Measurements from ENCODE around the gene BIN1.

DNA sequence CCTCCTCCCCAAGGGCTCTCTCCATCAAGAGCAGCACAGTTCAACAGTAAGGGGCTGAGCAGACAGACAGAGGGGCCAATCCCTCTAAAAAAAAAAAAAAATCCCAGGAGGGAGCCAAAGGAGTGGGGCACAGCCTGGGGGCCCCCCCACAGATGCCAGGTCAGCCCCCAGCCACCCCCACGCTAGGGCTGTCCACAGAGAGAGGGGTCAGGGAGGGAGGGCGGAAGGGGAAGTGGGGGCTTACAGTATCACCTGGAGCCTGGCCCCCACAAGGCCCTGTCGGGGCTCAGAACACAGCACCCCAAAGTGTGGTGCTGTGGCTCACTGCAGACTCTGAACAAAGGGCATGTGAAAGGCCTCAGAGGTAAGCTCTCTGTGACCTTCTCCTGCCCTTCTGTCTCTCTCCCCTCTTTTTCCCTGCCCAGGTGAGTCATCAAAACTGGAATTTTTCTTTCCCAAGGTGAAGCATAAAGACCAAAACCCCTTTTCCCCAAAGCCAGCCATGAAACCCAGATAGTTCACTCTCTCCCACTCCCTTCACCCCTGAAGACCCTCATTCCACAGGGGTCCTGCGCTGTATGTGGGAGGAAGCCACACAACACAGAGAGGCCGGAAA, 13.9 kb downstream of the BIN1 start:
- TF ChIP-seq, protein P1, sequence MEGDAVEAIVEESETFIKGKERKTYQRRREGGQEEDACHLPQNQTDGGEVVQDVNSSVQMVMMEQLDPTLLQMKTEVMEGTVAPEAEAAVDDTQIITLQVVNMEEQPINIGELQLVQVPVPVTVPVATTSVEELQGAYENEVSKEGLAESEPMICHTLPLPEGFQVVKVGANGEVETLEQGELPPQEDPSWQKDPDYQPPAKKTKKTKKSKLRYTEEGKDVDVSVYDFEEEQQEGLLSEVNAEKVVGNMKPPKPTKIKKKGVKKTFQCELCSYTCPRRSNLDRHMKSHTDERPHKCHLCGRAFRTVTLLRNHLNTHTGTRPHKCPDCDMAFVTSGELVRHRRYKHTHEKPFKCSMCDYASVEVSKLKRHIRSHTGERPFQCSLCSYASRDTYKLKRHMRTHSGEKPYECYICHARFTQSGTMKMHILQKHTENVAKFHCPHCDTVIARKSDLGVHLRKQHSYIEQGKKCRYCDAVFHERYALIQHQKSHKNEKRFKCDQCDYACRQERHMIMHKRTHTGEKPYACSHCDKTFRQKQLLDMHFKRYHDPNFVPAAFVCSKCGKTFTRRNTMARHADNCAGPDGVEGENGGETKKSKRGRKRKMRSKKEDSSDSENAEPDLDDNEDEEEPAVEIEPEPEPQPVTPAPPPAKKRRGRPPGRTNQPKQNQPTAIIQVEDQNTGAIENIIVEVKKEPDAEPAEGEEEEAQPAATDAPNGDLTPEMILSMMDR (conservative IDR thresholded peaks at IDR 0.05; ENCODE audit: low read depth, low read length) = no peak
- no peak for TF ChIP-seq EZH2 (IDR thresholded peaks at IDR 0.05; ENCODE audit: low read length, unreplicated experiment)
- TF ChIP-seq EZH2phosphoT487 (IDR thresholded peaks at IDR 0.05; ENCODE audit: borderline replicate concordance, low read length) = no peak
